Activated CD8-positive, alpha-beta memory T cell treated with anti-CD3 and anti-CD28 coated beads, Interleukin-2, amount 50 U/mL, for 48 hours (primary cell): ENCODE data around the gene TRMT1L.

Source experiments
- DNase-seq: peaks from one replicate; pipeline ENCODE4 v3.0.0-alpha.2; 2020

Gene TRMT1L

GRCh38 chr1:185111873-185112272, 44.9 kb downstream of the TRMT1L start:
- DNase-seq = no peak

DNA sequence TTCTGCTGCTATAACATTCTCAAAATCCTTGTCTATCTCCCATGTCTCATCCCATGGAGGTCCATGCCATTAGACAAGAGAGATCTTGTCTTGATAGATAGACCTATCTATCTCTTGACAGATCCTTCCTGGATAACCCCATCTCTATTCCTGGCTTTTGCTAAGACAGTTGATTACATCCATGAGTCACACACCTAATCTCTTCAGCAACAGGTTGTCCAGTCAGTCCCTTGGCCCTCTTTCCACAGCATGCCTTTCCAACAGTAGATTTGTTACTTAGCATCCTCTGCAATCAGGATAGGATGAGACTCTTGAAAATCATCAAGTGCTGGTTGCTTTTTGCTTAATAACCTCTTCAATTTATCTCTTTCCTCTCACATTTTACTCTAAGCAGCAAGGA, 46.6 kb downstream of the TRMT1L start:
- no peak for DNase-seq

- no peak for DNase-seq
Observed at GRCh38 chr1:185108321-185108720, 48.4 kb downstream of the TRMT1L start.

- no peak for DNase-seq
Observed at GRCh38 chr1:185105121-185105520, 51.6 kb downstream of the TRMT1L start.

DNA sequence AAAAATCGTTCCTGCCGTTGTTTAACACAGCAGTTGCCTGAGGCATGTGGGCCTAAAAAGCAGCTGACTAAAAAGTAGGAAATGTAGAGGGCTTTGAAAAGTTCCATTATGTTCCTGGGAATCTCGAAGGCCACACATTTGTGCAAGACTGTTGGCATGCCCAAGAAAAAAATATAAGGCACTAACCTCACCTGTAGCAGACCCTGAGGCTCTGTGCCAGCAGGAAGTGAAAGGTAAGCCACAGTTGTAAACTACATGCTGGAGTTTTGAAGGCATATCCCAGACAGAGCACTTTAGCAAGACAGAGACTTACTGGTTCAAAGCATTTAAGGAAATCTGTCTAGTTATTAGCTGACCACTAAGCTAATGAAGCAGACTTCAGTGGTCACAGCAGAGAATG, 52.7 kb downstream of the TRMT1L start:
- no peak for DNase-seq

GRCh38 chr1:185096531-185096930, 60.2 kb downstream of the TRMT1L start:
- DNase-seq = no peak

DNA sequence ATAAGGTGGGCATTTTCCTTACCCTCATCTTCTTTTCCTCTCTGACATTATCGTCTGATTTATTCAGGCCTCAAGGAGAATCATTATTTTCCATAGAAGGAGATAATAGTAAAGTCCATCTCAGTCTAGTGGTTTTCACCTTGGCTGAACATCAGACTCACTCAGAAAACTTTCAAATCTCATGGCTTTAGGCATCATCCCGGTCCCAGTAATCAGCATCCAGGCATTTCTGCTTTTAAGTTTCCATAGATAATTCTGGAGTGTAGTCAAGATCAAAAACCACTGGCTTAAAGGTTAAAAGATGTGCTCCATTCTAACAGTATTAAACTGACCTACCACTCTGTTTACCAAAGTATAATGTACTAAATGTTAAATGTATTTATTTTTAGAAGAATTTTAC, 62.0 kb downstream of the TRMT1L start:
- DNase-seq = no peak

DNA sequence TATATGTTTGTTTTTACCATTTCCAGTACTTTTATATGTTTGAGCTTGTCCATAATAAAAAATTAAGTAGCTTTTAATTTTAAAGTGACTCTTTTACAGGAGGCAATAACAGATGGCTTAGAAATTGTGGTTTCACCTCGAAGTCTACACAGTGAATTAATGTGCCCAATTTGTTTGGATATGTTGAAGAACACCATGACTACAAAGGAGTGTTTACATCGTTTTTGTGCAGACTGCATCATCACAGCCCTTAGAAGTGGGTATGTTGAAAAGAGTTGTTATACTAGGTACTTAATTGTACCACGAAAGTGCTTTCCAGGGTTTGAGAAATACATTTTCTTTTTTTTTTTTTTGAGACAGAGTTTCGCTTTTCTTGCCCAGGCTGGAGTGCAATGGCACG, 65.3 kb downstream of the TRMT1L start:
- DNase-seq = no peak

- no peak for DNase-seq
Observed at GRCh38 chr1:185087746-185088145, 69.0 kb downstream of the TRMT1L start.

DNA sequence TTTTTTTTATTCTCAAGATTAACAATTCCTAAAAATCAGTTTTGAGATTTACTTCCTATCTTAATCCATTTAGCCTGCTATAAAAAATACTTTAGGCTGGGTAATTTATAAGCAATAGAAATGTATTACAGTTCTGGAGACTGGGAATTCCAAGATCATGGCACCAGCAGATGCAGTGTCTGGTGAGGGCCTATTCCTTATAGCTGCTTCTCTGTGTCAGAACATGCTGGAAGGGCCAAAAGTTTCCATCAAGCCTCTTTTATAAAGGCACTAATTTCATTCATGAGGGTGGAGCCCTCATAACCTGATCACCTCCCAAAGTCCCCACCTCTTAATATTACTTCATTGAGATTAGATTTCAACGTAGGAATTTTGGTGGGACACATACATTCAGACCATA, 69.7 kb downstream of the TRMT1L start:
- DNase-seq = no peak

DNA sequence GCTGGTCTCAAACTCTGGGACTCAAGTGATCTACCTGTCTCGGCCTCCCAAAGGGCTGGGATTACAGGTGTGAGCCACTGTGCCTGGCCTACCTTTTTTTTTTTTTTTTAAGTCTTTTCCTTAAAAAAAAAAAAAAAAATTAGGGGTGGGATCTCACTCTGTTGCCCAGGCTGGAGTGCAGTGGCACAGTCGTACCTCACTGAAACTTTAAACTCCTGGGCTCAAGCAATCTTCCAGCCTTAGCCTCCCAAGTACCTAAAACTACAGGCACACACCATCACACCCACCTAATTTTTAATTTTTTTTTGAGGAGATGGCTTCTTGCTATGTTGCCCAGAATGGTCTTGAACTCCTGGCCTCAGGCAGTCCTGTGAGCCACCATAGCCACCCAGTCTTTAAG, 72.9 kb downstream of the TRMT1L start:
- no peak for DNase-seq

DNA sequence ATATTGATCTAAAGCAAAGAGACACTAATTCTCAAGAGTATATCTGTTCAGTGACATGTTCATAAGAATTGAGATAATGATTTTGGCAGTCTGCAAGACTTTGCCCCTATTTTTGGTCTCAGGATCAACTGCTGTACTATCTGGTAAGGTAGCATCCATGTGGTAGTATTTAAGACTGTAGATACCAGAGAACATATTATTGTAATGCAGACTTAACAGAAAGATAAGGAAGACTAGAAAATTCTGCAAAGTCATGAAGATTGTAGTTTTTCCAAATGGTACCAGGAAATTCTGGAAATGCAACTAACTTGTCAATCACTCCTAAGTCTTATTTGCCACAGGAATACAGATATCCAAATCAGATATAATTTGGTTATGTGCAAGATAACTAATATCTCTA, 76.3 kb downstream of the TRMT1L start:
- no peak for DNase-seq

GRCh38 chr1:185077374-185077773, 79.4 kb downstream of the TRMT1L start:
- no peak for DNase-seq

DNA sequence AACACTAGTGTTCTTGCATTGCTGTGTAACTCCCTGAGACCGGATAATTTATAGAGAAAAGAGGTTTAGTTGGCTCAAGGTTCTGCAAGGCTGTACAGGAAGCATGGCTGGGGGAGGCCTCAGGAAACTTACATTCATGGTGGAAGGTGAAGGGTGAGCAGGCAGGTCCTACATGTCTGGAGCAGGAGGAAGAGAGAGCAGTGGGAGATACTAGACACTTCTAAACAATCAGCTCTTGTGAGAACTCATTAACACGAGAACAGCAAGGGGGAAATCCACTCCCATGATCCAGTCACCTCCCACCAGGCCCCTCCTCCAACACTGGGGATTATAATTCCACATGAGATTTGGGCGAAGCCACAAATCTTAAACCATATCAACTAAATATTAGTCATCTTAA, 81.3 kb downstream of the TRMT1L start:
- DNase-seq = no peak

GRCh38 chr1:185074307-185074706, 82.4 kb downstream of the TRMT1L start:
- DNase-seq = no peak

- DNase-seq = no peak
Observed at GRCh38 chr1:185073725-185074124, 83.0 kb downstream of the TRMT1L start.

GRCh38 chr1:185070051-185070450, 86.7 kb downstream of the TRMT1L start:
- no peak for DNase-seq

DNA sequence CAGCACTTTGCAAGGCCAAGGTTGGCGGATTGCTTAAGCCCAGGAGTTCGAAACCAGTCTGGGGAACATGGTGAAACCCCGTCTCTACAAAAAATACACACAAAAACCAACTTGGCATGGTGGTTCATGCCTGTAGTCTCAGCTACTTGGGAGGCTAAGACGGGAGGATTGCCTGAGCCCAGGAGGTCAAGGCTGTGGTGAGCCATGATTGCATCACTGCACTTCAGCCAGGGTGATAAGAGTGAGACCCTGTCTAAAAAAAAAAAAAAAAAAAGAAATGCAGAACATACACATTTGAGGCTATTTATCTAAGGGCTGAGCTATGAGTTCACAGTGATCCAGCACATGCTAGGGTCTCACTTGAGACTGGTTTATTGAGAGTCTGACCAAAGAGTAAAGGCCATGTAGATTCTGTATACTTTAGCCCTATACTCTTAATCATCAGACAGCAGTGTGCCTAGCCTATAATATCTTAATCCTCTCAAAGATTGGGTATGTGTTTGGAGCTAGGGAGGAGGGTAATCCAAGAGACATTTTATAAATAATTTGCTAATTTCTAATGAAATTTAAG, 87.5 kb downstream of the TRMT1L start:
- DNase-seq = no peak

DNA sequence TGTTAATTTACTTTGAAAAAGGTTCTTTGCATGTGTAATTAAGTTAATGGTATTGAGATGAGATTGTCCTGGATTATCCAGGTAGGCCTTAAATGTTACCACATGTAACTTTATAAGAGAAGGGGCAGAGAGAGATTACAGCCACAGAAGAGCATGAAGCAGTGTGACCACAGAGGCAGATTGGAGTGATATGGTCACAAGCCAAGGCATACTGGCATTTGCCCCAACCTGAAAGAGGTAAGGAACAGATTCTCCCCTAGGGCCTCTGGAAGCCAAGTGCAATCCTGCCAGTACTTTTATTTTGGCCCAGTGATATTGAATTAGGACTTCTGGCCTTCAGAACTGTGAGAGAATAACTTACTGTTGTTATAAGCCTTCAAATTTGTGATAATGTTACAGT, 88.4 kb downstream of the TRMT1L start:
- DNase-seq = no peak
